Fibroblast of lung (primary cell): ENCODE results near the gene LOXHD1. TPM values are rescaled to one million over a fixed set of nuclear protein-coding genes. Genes with fewer than 3 reads are reported as not detected.
A peak's percentile ranks its signal among the peaks of the same experiment; 100 is the strongest.

Experiments
- DNase-seq, 2 donors: peaks; one replicate each; pipeline versions ENCODE4 v3.0.0 to v3.0.0-alpha.2; 2010; ENCODE audit warnings: low read depth in 2 of 2
- H2AFZ ChIP-seq: 2 replicates; pipeline ENCODE4 v1.5.1; 2012; ENCODE audit warnings: low read length, control low read depth, inconsistent platforms
- H3K27ac ChIP-seq: 2 replicates; pipeline ENCODE4 v1.5.1; 2011; ENCODE audit warnings: low read length, control low read depth; ENCODE audit not compliant: insufficient read depth
- H3K27me3 ChIP-seq: 2 replicates; pipeline ENCODE4 v1.5.1; 2011; ENCODE audit warnings: mild to moderate bottlenecking, low read length; ENCODE audit not compliant: control insufficient read depth, insufficient read depth
- H3K36me3 ChIP-seq: 2 replicates; pipeline ENCODE4 v1.5.1; 2011; ENCODE audit warnings: low read length; ENCODE audit not compliant: control insufficient read depth, insufficient read depth
- H3K4me1 ChIP-seq: 2 replicates; pipeline ENCODE4 v1.5.1; 2011; ENCODE audit warnings: low read length; ENCODE audit not compliant: control insufficient read depth, insufficient read depth; ENCODE audit errors: extremely low read depth
- H3K4me2 ChIP-seq: 2 replicates; pipeline ENCODE4 v1.5.1; 2011; ENCODE audit warnings: low read length, control low read depth; ENCODE audit not compliant: insufficient read depth; ENCODE audit errors: extremely low read depth
- H3K4me3 ChIP-seq, 4 experiments: fragments of 200-600 bp in 1 of 4; sonication (generic) in 1 of 4; replicated peaks in 1 of 4; 2 replicates each; pipeline ENCODE4 v1.5.1; 2011 to 2016; ENCODE audit warnings: low read length in 4 of 4, low read depth in 3 of 4, mild to moderate bottlenecking in 3 of 4, control low read depth in 2 of 4, inconsistent platforms in 1 of 4, mixed read lengths in 1 of 4; ENCODE audit not compliant: insufficient read depth in 1 of 4; ENCODE audit errors: control extremely low read depth in 1 of 4
- H3K79me2 ChIP-seq: 2 replicates; pipeline ENCODE4 v1.5.1; 2012; ENCODE audit warnings: mild to moderate bottlenecking, low read length, inconsistent platforms; ENCODE audit not compliant: control insufficient read depth, insufficient read depth
- H3K9ac ChIP-seq: 2 replicates; pipeline ENCODE4 v1.5.1; 2011; ENCODE audit warnings: mild to moderate bottlenecking, low read length, control low read depth; ENCODE audit not compliant: insufficient read depth
- H3K9me3 ChIP-seq: 2 replicates; pipeline ENCODE4 v1.5.1; 2012; ENCODE audit warnings: low read depth, low read length; ENCODE audit not compliant: control insufficient read depth, insufficient read depth
- H4K20me1 ChIP-seq: 2 replicates; pipeline ENCODE4 v1.5.1; 2011; ENCODE audit warnings: low read length; ENCODE audit not compliant: control insufficient read depth, insufficient read depth; ENCODE audit errors: extremely low read depth
- EZH2 ChIP-seq: IDR thresholded peaks from 2 replicates; pipeline ENCODE4 v1.5.1; 2012; ENCODE audit warnings: low read length, control low read depth, mild to moderate bottlenecking; ENCODE audit errors: missing control alignments
- polyA plus RNA-seq, 2 donors: library from polyadenylated mRNA; depleted of rRNA in 1 of 2; stranded (reverse) in 1 of 2; unstranded in 1 of 2; fragments of >200 nt; gene quantifications; 2 replicates each; pipeline ENCODE4 v1.2.1, GENCODE V29; 2011 to 2012; ENCODE audit warnings: missing spikeins in 1 of 2
- total RNA-seq: library from RNA; depleted of rRNA; stranded (reverse); fragments of >200 nt; gene quantifications from 2 replicates; pipeline ENCODE4 v1.2.1, GENCODE V29; 2014
- TF ChIP-seq, protein P1 (sequence below), 2 donors: IDR thresholded peaks in 1 of 2; conservative IDR thresholded peaks in 1 of 2; 1 replicate in 1 of 2; 2 replicates in 1 of 2; pipeline ENCODE4 v1.5.1; 2011 to 2012; ENCODE audit warnings: low read length in 2 of 2, control low read depth in 1 of 2, inconsistent platforms in 1 of 2, low read depth in 1 of 2, mild to moderate bottlenecking in 1 of 2

Gene LOXHD1
- total and polyA plus RNA-seq, 2 donors (not counting 1 experiment from before 2014, with no cell fraction given): not detected

DNA sequence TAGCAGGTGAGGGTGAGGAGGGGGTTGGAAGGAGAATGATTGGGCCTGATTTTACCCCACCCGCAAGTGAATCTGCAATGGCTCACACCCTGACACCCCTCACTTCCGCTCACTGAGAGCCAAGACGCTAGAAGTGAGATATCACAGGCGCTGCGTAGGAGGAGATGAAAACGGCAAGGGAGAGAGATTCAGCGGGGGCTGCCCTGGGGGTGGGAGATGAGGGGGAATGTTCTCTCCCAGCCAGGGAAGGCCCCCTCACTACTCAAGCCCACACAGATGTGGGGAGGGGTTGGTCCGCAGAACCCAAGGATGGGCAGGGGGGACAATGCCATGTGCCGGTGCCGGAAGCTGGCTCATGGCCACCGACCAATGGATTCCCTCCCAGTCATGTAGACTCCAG lies 32.9 kb downstream of the LOXHD1 start:
- no peaks in the 10 kb centered on the region for H4K20me1 ChIP-seq
- no peak overlapping the region for H3K9ac ChIP-seq
- H3K9me3 ChIP-seq: no peaks in the 10 kb centered on the region
- no peak for DNase-seq
- H3K36me3 ChIP-seq: no peaks in the 10 kb centered on the region
- H3K27me3 ChIP-seq: no peaks in the 10 kb centered on the region
- H3K4me3 ChIP-seq: no peak overlapping the region
- no peaks in the 10 kb centered on the region for H3K79me2 ChIP-seq
- TF ChIP-seq EZH2: no peak
- TF ChIP-seq, protein P1, sequence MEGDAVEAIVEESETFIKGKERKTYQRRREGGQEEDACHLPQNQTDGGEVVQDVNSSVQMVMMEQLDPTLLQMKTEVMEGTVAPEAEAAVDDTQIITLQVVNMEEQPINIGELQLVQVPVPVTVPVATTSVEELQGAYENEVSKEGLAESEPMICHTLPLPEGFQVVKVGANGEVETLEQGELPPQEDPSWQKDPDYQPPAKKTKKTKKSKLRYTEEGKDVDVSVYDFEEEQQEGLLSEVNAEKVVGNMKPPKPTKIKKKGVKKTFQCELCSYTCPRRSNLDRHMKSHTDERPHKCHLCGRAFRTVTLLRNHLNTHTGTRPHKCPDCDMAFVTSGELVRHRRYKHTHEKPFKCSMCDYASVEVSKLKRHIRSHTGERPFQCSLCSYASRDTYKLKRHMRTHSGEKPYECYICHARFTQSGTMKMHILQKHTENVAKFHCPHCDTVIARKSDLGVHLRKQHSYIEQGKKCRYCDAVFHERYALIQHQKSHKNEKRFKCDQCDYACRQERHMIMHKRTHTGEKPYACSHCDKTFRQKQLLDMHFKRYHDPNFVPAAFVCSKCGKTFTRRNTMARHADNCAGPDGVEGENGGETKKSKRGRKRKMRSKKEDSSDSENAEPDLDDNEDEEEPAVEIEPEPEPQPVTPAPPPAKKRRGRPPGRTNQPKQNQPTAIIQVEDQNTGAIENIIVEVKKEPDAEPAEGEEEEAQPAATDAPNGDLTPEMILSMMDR (conservative IDR thresholded peaks at IDR 0.05 in 1 of 2, IDR thresholded peaks at IDR 0.05 in 1 of 2; ENCODE audit: low read depth in 1 of 2, low read length in 2 of 2): no peak
- no peak overlapping the region for H2AFZ ChIP-seq
- no peaks in the 10 kb centered on the region for H3K4me1 ChIP-seq
- H3K4me2 ChIP-seq: no peak overlapping the region
- no peak overlapping the region for H3K27ac ChIP-seq

DNA sequence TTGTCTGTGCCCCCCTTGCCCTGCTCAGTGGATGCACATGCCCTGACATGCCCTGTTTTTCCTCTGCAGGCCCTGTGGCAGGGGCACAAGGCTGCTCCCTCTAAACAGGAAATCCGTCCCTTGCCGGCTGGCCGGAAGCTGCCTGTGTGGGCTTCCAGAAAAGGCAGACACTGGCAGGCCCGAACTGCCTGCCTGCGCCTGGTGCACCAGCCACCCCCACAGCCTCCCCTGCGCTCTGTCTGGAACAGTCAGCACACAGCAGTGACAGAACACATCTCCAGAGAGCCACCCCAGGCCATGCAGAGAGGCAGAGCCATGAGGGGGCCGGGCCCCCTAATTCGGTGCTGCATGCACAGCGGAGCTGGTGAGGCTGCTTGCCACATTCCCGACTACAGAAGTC lies 33.5 kb downstream of the LOXHD1 start:
- H3K4me2 ChIP-seq: no peak overlapping the region
- H3K27me3 ChIP-seq: no peaks in the 10 kb centered on the region
- no peaks in the 10 kb centered on the region for H3K9me3 ChIP-seq
- H3K9ac ChIP-seq: no peak overlapping the region
- H2AFZ ChIP-seq: no peak overlapping the region
- DNase-seq: no peak
- TF ChIP-seq EZH2: no peak
- TF ChIP-seq, protein P1 (conservative IDR thresholded peaks at IDR 0.05 in 1 of 2, IDR thresholded peaks at IDR 0.05 in 1 of 2; ENCODE audit: low read depth in 1 of 2, low read length in 2 of 2): no peak
- H4K20me1 ChIP-seq: no peaks in the 10 kb centered on the region
- no peaks in the 10 kb centered on the region for H3K79me2 ChIP-seq
- no peaks in the 10 kb centered on the region for H3K4me1 ChIP-seq
- no peak overlapping the region for H3K4me3 ChIP-seq
- H3K36me3 ChIP-seq: no peaks in the 10 kb centered on the region
- H3K27ac ChIP-seq: no peak overlapping the region

DNA sequence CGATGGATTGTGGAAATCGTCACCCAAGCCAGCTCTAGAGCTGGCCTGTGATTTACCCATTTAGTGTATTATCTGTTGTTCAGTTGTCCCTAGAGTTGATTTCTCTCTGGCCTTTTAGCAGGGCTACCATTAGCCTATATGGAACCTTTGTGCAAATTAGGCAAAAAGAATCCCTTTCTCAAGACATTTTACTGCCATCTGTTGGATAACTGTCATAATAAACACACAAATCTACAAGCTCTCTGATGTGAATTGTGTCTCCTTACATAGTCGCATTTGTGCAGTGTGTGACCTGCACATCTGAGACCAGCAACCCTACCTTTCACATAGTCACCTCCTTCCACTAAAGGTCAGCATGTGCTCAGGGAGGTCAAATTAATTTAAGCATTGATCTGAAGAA lies 34.0 kb downstream of the LOXHD1 start:
- H3K79me2 ChIP-seq: no peaks in the 10 kb centered on the region
- no peak overlapping the region for H3K27ac ChIP-seq
- H3K9ac ChIP-seq: no peak overlapping the region
- no peaks in the 10 kb centered on the region for H3K27me3 ChIP-seq
- H3K9me3 ChIP-seq: no peaks in the 10 kb centered on the region
- peak; percentile 11 to 22 for DNase-seq
- no peaks in the 10 kb centered on the region for H3K4me1 ChIP-seq
- no peak overlapping the region for H3K4me3 ChIP-seq
- no peaks in the 10 kb centered on the region for H4K20me1 ChIP-seq
- H3K4me2 ChIP-seq: no peak overlapping the region
- TF ChIP-seq EZH2: no peak
- TF ChIP-seq, protein P1 (conservative IDR thresholded peaks at IDR 0.05 in 1 of 2, IDR thresholded peaks at IDR 0.05 in 1 of 2; ENCODE audit: low read depth in 1 of 2, low read length in 2 of 2): peak; percentile 3 to 10
- no peak overlapping the region for H2AFZ ChIP-seq
- no peaks in the 10 kb centered on the region for H3K36me3 ChIP-seq
